ENCODE measurements around the gene SUPT20H.
A peak's percentile ranks its signal among the peaks of the same experiment; 100 is the strongest.

Gene SUPT20H

GRCh38 chr13:37058910-37059847 lies at the start of gene SUPT20H:
SUPT20H (minus strand) TSS chr13:37059688; CDS start chr13:37051490, 8,198 bp downstream.
- peak; percentile 83 for DNase-seq

DNA sequence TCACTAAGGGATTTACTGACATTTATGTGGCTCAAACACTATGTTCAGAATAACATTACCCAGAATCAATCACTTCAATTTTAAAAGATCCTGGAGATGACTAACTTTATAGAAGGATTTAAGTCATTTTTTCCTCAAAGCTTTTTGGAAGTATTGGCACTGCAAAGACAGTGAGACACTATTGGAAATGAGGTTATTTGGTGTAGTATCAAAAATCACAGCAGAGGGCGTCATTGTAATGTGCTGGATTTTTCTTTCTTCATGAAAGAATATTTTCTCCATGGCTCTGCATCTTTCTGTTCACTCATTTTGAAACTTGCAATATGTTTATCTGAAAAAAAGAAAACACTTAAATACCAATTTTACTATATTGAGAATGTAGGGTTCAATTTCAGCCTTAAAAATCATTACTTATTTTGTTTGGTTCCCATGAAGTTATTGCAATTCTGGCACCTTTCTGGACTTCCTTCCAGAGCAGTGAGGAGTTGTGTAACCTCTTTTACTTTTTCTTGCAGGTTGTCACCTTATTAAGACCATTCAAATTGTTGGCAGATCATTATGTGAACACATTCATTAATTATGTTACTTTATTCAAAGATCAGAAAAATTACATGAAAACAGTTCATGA lies 49.7 kb upstream of the SUPT20H start:
- no peak for DNase-seq

- no peak for DNase-seq
Measured at GRCh38 chr13:37107868-37108267, 48.4 kb upstream of the SUPT20H start.

DNA sequence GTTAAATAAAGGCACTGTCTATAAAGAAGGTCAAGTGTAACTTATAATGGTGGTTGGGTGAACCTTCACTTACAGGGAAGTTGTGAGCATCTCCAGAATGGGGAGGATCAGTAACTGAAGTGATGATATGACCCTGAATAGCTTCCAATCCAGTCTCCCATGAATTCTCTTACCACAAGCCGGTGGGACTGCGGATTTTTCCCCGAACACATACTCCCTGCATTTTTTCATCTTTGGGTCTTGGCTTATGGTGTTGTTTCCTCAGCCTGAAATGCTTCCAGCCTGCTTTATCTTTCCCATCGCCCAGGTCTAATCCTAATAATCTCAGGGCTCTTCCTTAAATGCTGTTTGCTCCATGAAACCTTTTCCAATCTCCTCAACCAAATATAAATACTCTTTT lies 48.0 kb upstream of the SUPT20H start:
- no peak for DNase-seq

DNA sequence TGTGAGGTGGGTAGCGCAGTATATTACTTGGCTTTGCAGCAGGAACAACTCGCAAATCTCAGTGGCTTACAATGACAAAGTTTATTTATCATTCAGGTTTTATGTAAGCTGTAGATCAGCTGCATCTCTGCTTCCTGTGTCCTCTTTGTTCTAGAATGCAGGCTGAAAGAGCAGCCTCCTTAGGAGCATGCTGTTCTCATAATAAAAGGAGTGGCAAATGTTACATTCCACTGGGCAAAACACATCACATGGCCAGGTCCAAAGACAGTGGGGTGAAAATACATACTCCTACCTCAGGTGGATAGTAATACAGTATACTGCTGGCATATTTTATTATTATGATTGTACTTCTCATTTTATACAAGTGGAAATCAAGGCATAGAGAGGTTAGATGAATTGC lies 47.2 kb upstream of the SUPT20H start:
- DNase-seq = no peak

DNA sequence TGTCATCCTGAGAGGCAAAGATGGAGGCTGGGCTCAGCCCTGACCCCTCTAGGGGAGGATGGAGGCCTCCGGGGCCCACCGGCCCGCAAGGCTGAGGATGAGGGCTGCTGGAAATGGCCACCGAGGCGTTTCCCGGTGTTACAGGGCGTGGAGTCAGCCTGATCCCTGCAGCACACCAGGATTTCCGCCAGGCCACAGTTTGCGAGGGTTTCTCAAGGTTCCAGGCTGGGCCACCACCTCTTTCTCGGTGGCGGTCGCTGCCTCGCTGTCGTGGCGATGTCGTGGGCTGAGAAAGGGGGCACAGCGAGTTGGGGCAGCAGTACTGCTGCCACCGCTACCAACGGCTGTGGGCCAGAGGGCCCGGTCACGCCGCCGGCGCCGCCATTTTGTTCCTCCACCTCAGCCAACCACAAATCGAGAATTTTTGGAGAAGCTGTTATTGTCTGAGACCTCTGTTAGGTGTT lies 45.8 kb upstream of the SUPT20H start, which contains the start of gene CSNK1A1L:
TSS of gene CSNK1A1L (minus strand) at position 414 of the 464 bp plus-strand sequence. CDS start at position 6, 408 bp downstream.
- DNase-seq = no peak

DNA sequence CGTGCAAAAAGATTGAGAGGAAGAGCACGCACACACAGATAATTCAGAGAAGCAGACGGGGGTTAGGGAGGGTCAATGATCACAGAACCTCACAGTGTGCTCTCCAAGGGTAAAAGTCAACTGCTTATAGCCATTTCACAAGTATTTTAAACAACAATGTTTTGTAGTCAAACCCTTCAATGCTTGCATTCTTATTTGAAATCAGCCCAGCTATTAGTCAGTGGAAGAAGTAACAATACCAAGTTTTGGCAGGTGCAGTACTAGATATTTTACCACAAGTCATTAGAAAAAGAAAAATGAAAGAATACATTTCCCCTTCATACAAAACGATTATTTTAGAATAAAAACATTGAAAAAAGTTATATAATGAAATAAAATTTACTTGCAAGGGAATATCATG lies 43.4 kb upstream of the SUPT20H start:
- no peak for DNase-seq

DNA sequence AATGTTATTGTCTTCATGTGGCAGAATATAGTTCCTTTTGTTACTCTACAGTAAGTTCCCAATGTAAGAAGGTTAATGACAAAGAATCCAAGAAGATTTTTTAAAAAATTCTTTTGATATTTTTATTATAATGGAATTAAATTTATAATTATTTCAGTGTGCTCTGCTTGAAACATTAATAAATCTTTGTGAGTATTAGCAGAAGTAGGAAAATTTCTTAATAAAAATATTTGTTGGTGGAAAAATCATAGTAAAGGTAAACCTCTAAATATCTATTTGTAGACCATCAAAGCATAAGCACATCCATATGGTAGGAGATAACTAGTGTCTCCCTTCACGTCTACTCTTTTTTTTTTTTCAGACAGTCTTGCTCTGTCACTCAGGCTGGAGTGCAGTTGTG lies 41.7 kb upstream of the SUPT20H start:
- no peak for DNase-seq

DNA sequence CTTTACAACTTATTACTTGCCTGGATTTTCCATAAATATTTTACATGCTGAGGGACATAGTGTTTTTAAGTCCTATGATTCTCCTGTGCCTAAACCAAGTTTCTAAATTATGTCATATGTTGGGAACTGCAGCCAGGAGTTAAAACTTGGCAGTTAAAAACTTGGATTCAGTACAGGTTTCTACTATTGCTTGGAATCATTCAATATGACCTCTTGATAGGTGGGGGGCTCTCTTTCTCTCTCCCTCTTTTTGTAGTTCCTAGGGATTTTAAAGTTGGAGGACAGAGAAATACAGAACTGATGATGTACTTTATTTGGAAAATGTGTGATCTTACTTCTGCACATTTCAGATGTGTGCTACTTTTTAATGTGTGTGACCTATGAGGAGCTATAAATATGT lies 41.2 kb upstream of the SUPT20H start:
- no peak for DNase-seq

DNA sequence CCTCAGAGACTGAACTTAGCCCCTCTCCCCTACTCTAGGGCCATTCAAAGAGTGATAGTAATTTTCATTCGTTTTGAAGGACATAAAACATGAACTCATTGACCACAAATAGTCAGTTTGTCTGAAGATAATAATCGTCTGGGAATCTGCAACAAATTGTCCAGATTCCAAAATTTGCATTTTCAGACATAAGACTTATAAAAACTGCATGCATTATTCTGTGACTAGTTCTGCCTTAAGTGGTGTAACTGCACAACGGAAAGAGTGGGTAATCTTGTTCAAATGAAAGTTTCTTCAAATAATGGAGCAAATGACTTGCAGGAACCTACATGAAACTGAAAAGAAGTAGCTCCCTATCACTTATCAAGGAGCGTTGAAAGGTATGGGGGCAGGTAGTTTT lies 37.6 kb upstream of the SUPT20H start:
- no peak for DNase-seq

DNA sequence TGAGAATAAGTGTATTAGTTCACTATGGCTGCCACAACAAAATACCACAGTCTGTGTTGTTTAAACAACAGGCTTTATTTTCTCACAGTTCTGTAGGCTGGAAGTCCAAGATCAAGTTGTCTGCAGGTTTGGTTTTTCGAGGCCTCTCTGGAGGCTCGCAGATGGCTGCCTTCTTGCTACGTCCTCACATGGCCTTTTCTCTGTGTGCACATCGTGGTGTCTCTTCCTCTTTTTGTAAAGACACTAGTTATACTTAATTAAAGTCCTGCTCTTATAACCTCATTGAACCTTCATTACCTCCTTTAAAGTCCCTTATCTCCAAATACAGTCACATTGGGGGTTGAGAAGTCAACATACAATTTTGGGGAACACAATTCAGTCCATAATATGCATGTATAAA lies 35.4 kb upstream of the SUPT20H start:
- DNase-seq = peak; percentile 25

- DNase-seq = no peak
Measured at GRCh38 chr13:37094099-37094498, 34.6 kb upstream of the SUPT20H start.

GRCh38 chr13:37091835-37092234 lies 32.3 kb upstream of the SUPT20H start:
- peak; percentile 35 for DNase-seq

- DNase-seq = no peak
Measured at GRCh38 chr13:37090912-37091311, 31.4 kb upstream of the SUPT20H start.

- no peak for DNase-seq
Measured at GRCh38 chr13:37089495-37089894, 30.0 kb upstream of the SUPT20H start.

DNA sequence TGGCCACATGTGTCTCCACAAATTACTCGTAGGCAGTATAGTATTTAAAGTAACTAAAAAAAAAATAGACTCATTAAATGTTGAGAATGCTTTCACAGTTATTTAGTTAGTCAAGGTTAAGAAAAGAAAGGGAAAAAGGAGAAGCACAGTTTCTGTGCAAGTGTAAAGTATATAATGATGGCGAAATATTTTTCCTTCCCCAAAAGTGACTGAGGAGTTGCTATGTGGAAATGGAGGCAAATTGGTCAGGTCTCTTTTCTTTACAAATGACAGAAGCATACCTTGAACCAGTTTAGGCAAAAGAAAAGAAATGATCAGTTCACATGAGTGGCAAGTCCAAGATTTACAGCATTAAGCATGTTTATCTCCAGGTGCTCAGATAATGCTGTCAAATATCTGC lies 28.0 kb upstream of the SUPT20H start:
- peak; percentile 42 for DNase-seq

GRCh38 chr13:37085606-37086005 lies 26.1 kb upstream of the SUPT20H start:
- no peak for DNase-seq

DNA sequence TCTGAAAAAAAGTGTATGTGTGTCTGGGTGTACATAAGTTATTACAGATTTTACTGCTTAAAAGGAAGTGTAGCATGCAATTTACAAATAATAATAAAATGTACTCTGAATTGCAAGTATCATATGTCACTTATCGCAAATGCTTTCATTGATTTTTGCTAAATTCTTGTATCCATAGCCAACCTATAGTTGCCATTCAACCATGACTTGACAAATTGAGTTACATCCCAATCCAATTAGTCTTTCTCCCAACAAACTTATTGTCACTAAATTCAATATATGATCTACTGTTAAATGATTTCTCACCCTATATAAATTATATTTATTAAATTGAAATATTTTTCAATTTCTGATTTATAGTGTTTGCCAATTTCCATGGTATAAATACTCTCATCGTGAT lies 17.3 kb upstream of the SUPT20H start:
- no peak for DNase-seq

DNA sequence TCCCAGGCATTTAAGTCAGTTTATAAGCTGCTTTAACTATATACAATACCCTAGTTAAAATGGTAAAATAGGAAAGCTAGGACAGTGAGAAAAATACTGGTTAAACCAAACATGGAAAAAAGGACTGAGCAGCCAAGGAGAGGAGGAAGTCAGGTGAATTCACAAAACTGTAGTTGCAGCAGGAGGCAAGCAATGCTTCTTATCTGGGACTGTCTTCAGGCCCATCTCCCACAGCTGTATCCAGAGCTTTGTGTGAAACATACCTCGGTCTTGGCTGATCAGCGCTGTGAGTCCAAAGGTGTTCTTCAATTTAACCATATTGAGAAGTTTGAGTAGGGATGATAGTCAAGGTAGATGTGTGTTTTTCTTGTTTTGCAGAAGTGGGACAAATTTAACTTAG lies 15.7 kb upstream of the SUPT20H start:
- DNase-seq = no peak

DNA sequence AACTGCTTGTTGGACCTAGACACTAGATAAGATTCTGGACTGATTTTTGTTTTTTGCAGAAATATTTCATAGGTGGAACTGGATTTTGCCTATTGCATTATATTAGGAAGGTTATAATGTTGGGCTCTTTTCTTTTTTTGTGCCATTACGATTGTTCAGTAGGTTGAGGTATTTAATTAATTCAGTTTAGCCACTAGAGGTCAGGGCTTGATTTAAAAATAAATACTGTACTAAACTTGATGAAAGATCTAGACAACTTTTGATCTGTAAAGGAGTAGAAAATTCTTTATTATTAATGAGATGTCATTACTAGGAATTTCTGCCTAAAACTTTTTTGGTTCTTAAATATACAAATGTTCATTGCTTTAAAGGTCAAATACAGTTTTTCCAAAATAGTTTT lies 15.2 kb upstream of the SUPT20H start:
- DNase-seq = peak; percentile 5

- no peak for DNase-seq
Measured at GRCh38 chr13:37072024-37072423, 12.5 kb upstream of the SUPT20H start.

GRCh38 chr13:37070956-37071355 lies 11.5 kb upstream of the SUPT20H start:
- no peak for DNase-seq

GRCh38 chr13:37070145-37070695 lies 10.7 kb upstream of the SUPT20H start:
- no peak for DNase-seq

- no peak for DNase-seq
Measured at GRCh38 chr13:37069597-37070103, 10.2 kb upstream of the SUPT20H start.

All from MV-4-11 (cell line).